Stomach (tissue), 4 donors: ENCODE measurements around the gene RCE1.

Experiments
- EP300 ChIP-seq: sonication (generic); formaldehyde crosslinking; IDR thresholded peaks from one replicate; pipeline ENCODE4 v1.6.1; 2017; ENCODE audit warnings: antibody characterized with exemption
- POLR2A ChIP-seq, 4 donors: fragments of 450-650 bp; IDR thresholded peaks; one replicate each; pipeline ENCODE4 v1.6.1; 2016; ENCODE audit warnings: antibody characterized with exemption in 4 of 4, control low read depth in 2 of 4, mild to moderate bottlenecking in 1 of 4, moderate library complexity in 1 of 4
- POLR2AphosphoS5 ChIP-seq, 3 donors: sonication (generic); formaldehyde crosslinking; IDR thresholded peaks; one replicate each; pipeline ENCODE4 v1.6.1; 2016; ENCODE audit warnings: antibody characterized with exemption in 3 of 3
- TF ChIP-seq, protein P1 (sequence below), 7 experiments: fragments of 450-650 bp in 4 of 7; fragments of 200-600 bp in 3 of 7; sonication (generic) in 3 of 7; IDR thresholded peaks; one replicate each; pipeline ENCODE4 v1.5.1; 2016 to 2019; ENCODE audit warnings: antibody characterized with exemption in 7 of 7, control low read depth in 2 of 7, mild to moderate bottlenecking in 1 of 7

DNA sequence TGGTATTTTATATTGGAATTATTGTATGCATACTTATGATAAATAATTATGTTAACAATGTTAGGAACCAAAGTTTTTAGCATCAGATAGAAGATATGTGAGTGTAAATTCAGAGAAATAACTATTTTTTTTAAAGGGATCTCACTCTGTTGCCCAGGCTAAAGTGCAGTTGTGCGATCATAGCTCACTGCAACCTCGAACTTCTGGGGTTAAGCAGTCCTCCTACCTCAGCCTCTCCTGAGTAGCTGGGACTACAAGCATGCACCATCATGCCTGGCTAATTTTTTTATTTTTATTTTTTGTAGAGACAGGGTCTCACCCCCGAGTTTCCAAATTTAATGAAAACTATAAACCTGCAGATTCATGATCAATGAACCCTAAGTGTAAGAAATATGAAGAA lies 33.6 kb upstream of the RCE1 start:
- TF ChIP-seq, protein P1, sequence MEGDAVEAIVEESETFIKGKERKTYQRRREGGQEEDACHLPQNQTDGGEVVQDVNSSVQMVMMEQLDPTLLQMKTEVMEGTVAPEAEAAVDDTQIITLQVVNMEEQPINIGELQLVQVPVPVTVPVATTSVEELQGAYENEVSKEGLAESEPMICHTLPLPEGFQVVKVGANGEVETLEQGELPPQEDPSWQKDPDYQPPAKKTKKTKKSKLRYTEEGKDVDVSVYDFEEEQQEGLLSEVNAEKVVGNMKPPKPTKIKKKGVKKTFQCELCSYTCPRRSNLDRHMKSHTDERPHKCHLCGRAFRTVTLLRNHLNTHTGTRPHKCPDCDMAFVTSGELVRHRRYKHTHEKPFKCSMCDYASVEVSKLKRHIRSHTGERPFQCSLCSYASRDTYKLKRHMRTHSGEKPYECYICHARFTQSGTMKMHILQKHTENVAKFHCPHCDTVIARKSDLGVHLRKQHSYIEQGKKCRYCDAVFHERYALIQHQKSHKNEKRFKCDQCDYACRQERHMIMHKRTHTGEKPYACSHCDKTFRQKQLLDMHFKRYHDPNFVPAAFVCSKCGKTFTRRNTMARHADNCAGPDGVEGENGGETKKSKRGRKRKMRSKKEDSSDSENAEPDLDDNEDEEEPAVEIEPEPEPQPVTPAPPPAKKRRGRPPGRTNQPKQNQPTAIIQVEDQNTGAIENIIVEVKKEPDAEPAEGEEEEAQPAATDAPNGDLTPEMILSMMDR (IDR thresholded peaks at IDR 0.05): no peak
- no peak for TF ChIP-seq EP300
- TF ChIP-seq POLR2A (IDR thresholded peaks at IDR 0.05): no peak
- TF ChIP-seq POLR2AphosphoS5 (IDR thresholded peaks at IDR 0.05): no peak
